ENCODE data around the gene ST6GALNAC6. TPM values are rescaled to one million over a fixed set of nuclear protein-coding genes. Genes with fewer than 3 reads are reported as not detected.

The ST6GALNAC6 gene
- total RNA-seq, 1 donor from 2014 or later, result 14.3 TPM

DNA sequence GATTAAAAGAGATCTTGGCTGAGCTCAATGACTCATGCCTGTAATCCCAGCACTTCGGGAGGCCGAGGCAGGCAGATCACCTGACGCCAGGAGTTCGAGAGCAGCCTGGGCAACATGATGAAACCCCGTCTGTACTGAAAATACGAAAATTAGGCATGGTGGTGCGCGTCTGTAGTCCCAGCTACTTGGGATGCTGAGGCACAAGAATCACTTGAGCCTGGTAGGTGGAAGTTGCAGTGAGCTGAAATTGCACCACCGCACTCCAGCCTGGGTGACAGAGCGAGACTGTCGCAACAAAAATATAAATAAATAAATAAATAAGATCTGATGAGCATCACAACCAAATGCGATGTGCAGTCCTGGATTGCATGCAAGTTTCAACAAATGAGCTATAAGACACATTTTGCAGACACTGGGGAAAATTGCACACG lies 36.2 kb downstream of the ST6GALNAC6 start:
- Mint-ChIP-seq H3K9me3 (no peaks in the 10 kb centered on the region), H3K4me3 (no peak overlapping the region), H3K36me3 (peaks cover 3% of the 10 kb centered on the region), H3K27me3 (ENCODE audit: insufficient read depth, low read depth) (peaks cover 2% of the 10 kb centered on the region), H3K4me1 (peaks cover 31% of the 10 kb centered on the region), H3K27ac (no peak overlapping the region)
- H3K27me3 ChIP-seq, result no peaks in the 10 kb centered on the region
- TF ChIP-seq EZH2phosphoT487 (IDR thresholded peaks at IDR 0.05) (no peak), EZH2 (IDR thresholded peaks at IDR 0.05) (no peak), CTCF (IDR thresholded peaks at IDR 0.05) (no peak)
- no peaks in the 10 kb centered on the region for H3K9me3 ChIP-seq (ENCODE audit: low read depth)
- no peaks in the 10 kb centered on the region for H3K36me3 ChIP-seq
- no peak overlapping the region for H2AFZ ChIP-seq (replicated peaks)
- H3F3A ChIP-seq (ENCODE audit: low read depth), result no peaks in the 10 kb centered on the region
- H3K4me1 ChIP-seq, result no peaks in the 10 kb centered on the region
- DNase-seq (ENCODE audit: low spot score), result no peak
- H3K4me2 ChIP-seq, result no peak overlapping the region
- no peak overlapping the region for H3K27ac ChIP-seq
- no peaks in the 10 kb centered on the region for H3K79me2 ChIP-seq (ENCODE audit: low read depth)
- no peak overlapping the region for H3K4me3 ChIP-seq
- H4K20me1 ChIP-seq (ENCODE audit: low read depth), result no peaks in the 10 kb centered on the region
- no peak overlapping the region for H3K9ac ChIP-seq

DNA sequence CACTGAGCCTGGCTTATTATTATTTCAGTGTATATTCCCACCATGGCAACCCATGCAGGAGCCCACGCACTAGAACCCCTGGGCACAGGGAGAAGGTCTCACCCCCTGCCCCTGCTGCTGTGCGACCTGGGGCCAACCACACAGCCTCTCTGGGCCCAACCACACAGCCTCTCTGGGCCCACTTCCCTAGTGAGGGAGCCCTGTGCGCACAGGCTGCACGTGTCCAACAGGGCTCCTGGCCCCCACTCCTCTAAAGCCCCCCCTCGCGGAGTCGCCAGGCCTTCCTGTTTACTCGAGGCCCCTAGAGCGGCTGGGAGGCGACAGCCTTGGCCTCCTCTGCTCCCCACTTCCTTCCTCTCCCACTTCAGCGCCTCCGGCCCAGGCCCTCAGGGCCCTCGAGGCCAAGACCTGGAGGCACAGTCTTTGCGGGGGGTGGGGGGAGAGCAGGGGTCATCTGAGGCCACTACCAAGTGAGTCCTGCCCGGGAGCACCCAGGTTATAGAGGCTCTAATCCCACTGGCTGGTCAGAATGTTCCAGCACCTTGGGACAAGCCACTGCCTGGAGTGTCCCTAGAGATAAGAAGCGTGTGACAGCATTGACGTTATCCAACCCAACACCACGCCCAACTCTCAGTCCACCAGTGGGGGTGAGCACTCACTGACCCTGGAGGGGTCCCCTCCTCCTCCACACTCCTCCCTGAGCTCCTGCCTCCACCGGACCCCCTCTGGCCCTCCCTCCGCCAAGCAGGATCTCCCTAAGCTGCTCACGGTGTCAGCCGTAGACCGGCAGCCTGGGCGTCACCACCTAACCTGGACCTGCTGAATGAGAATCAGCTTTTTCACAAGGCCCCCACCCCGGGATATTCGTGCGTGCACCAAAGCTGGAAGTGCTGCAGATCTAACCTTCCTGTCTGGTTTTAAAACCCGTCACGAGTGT lies 37.1 kb downstream of the ST6GALNAC6 start:
- Mint-ChIP-seq H3K27me3 (ENCODE audit: insufficient read depth, low read depth) (peaks cover 2% of the 10 kb centered on the region), H3K9me3 (no peaks in the 10 kb centered on the region), H3K27ac (no peak overlapping the region), H3K36me3 (peaks cover 3% of the 10 kb centered on the region), H3K4me1 (peaks cover 30% of the 10 kb centered on the region), H3K4me3 (no peak overlapping the region)
- no peak overlapping the region for H3K9ac ChIP-seq
- H3K9me3 ChIP-seq (ENCODE audit: low read depth), result no peaks in the 10 kb centered on the region
- H3K27ac ChIP-seq, result no peak overlapping the region
- no peaks in the 10 kb centered on the region for H3F3A ChIP-seq (ENCODE audit: low read depth)
- no peaks in the 10 kb centered on the region for H3K4me1 ChIP-seq
- no peak overlapping the region for H2AFZ ChIP-seq (replicated peaks)
- no peak overlapping the region for H3K4me3 ChIP-seq
- H3K79me2 ChIP-seq (ENCODE audit: low read depth), result no peaks in the 10 kb centered on the region
- no peaks in the 10 kb centered on the region for H3K27me3 ChIP-seq
- TF ChIP-seq EZH2phosphoT487 (IDR thresholded peaks at IDR 0.05) (no peak), EZH2 (IDR thresholded peaks at IDR 0.05) (no peak), CTCF (IDR thresholded peaks at IDR 0.05) (no peak)
- no peaks in the 10 kb centered on the region for H3K36me3 ChIP-seq
- H3K4me2 ChIP-seq, result no peak overlapping the region
- DNase-seq (ENCODE audit: low spot score), result no peak
- no peaks in the 10 kb centered on the region for H4K20me1 ChIP-seq (ENCODE audit: low read depth)

- Histone ChIP-seq H4K20me1 (ENCODE audit: low read depth) (no peaks in the 10 kb centered on the region), H3K79me2 (ENCODE audit: low read depth) (no peaks in the 10 kb centered on the region), H3K4me1 (no peaks in the 10 kb centered on the region), H3K9ac (no peak overlapping the region), H3K27me3 (no peaks in the 10 kb centered on the region), H3K4me3 (no peak overlapping the region), H3K4me2 (no peak overlapping the region), H3K27ac (no peak overlapping the region), H2AFZ (replicated peaks) (no peak overlapping the region), H3K9me3 (ENCODE audit: low read depth) (no peaks in the 10 kb centered on the region), H3K36me3 (no peaks in the 10 kb centered on the region), H3F3A (ENCODE audit: low read depth) (no peaks in the 10 kb centered on the region)
- Mint-ChIP-seq H3K27me3 (ENCODE audit: insufficient read depth, low read depth) (peaks cover 2% of the 10 kb centered on the region), H3K4me1 (peaks cover 21% of the 10 kb centered on the region), H3K27ac (peak overlapping the region; percentile 57), H3K36me3 (peaks cover 1% of the 10 kb centered on the region), H3K4me3 (no peak overlapping the region), H3K9me3 (no peaks in the 10 kb centered on the region)
- DNase-seq (ENCODE audit: low spot score), result no peak
- TF ChIP-seq EZH2phosphoT487 (IDR thresholded peaks at IDR 0.05) (no peak), EZH2 (IDR thresholded peaks at IDR 0.05) (no peak), CTCF (IDR thresholded peaks at IDR 0.05) (no peak)
Measured at GRCh38 chr9:127860779-127861178, 38.6 kb downstream of the ST6GALNAC6 start.

Data from neural progenitor cell (in vitro differentiated cells).